K562 (cell line): ENCODE data around the gene ZGLP1. TPM values are rescaled to one million over a fixed set of nuclear protein-coding genes. Genes with fewer than 3 reads are reported as not detected.
A peak's percentile ranks its signal among the peaks of the same experiment; 100 is the strongest.

Source experiments
- ARID3A ChIP-seq: IDR thresholded peaks from 2 replicates; pipeline ENCODE4 v1.6.1; 2012; ENCODE audit warnings: low read depth, low read length, improper control_type of control experiment, borderline replicate concordance
- CBX5 ChIP-seq: IDR thresholded peaks from 2 replicates; pipeline ENCODE4 v1.6.1; 2014; ENCODE audit warnings: low read depth, borderline replicate concordance
- CEBPB ChIP-seq: fragments of 450-650 bp; IDR thresholded peaks from 2 replicates; pipeline ENCODE4 v1.6.1; 2016; ENCODE audit warnings: missing genetic modification characterization, missing compliant biosample characterization
- DNMT1 ChIP-seq: fragments of 450-650 bp; IDR thresholded peaks from 2 replicates; pipeline ENCODE4 v1.6.1; 2016; ENCODE audit warnings: antibody characterized with exemption, mild to moderate bottlenecking
- FOXP1 ChIP-seq: sonication (generic); formaldehyde crosslinking; IDR thresholded peaks from 2 replicates; pipeline ENCODE4 v1.8.0; 2022; ENCODE audit warnings: mild to moderate bottlenecking, missing genetic modification reagents
- HNRNPUL1 ChIP-seq: fragments of 200-400 bp; formaldehyde crosslinking; IDR thresholded peaks from 2 replicates; pipeline ENCODE4 v1.6.1; 2017; ENCODE audit warnings: low read length
- MED1 ChIP-seq: sonication (generic); formaldehyde crosslinking; IDR thresholded peaks from 2 replicates; pipeline ENCODE4 v1.8.1; 2023; ENCODE audit warnings: missing genetic modification reagents, borderline replicate concordance
- MEIS2 ChIP-seq: fragments of 450-650 bp; IDR thresholded peaks from 2 replicates; pipeline ENCODE4 v1.6.1; 2014; ENCODE audit warnings: mild to moderate bottlenecking; ENCODE audit not compliant: partially characterized antibody
- MTA1 ChIP-seq: fragments of 450-650 bp; IDR thresholded peaks from 2 replicates; pipeline ENCODE4 v1.6.1; 2017; ENCODE audit warnings: borderline replicate concordance
- SIN3A ChIP-seq, 2 experiments: fragments of 150-350 bp in 1 of 2; IDR thresholded peaks; 2 replicates each; pipeline ENCODE4 v1.6.1; 2011 to 2016; ENCODE audit warnings: borderline replicate concordance in 2 of 2, low read depth in 2 of 2, low read length in 2 of 2, mild to moderate bottlenecking in 2 of 2, moderate library complexity in 2 of 2; ENCODE audit not compliant: control insufficient read depth in 1 of 2
- SLC30A9 ChIP-seq: fragments of 250-450 bp; sonication (Bioruptor Pico); IDR thresholded peaks from 2 replicates; pipeline ENCODE4 v1.8.0; 2022; ENCODE audit warnings: mild to moderate bottlenecking, moderate library complexity
- SRF ChIP-seq, 2 experiments: fragments of 250-450, 450-650 bp in 1 of 2; sonication (Bioruptor Pico) in 1 of 2; sonication (generic) in 1 of 2; formaldehyde crosslinking; IDR thresholded peaks; 2 replicates each; pipeline versions ENCODE4 v1.5.0 to v1.5.1; 2020 to 2022; ENCODE audit warnings: mild to moderate bottlenecking in 1 of 2, missing genetic modification reagents in 1 of 2
- THAP12 ChIP-seq: fragments of 250-450 bp; sonication (Bioruptor Pico); IDR thresholded peaks from 2 replicates; pipeline ENCODE4 v1.9.0; 2021; ENCODE audit warnings: mild to moderate bottlenecking, inconsistent platforms
- USF2 ChIP-seq: sonication (generic); formaldehyde crosslinking; IDR thresholded peaks from 2 replicates; pipeline ENCODE4 v1.5.0; 2020; ENCODE audit warnings: missing genetic modification reagents
- XRCC3 ChIP-seq: fragments of 450-650 bp; IDR thresholded peaks from 2 replicates; pipeline ENCODE4 v1.6.1; 2017; ENCODE audit warnings: mild to moderate bottlenecking, moderate library complexity
- YY1 ChIP-seq, 3 experiments: IDR thresholded peaks; 2 replicates each; pipeline ENCODE4 v1.6.1; 2011; ENCODE audit warnings: low read length in 2 of 3, mild to moderate bottlenecking in 2 of 3, moderate library complexity in 2 of 3, borderline replicate concordance in 1 of 3, control low read depth in 1 of 3, low read depth in 1 of 3; ENCODE audit not compliant: insufficient read depth in 3 of 3, insufficient replicate concordance in 2 of 3, control insufficient read depth in 1 of 3, insufficient read length in 1 of 3; ENCODE audit errors: extremely low read depth in 1 of 3
- ZFX ChIP-seq: sonication (generic); formaldehyde crosslinking; IDR thresholded peaks from 2 replicates; pipeline ENCODE4 v1.8.0; 2022; ENCODE audit warnings: mild to moderate bottlenecking, missing genetic modification reagents, moderate library complexity
- ZNF146 ChIP-seq: IDR thresholded peaks from one replicate; pipeline ENCODE4 v1.6.1; 2018; ENCODE audit warnings: missing compliant biosample characterization; ENCODE audit not compliant: unreplicated experiment
- ZNF175 ChIP-seq: fragments of 200-800 bp; sonication (Bioruptor generic); IDR thresholded peaks from 2 replicates; pipeline ENCODE4 v1.6.1; 2016; ENCODE audit warnings: low read depth, mild to moderate bottlenecking, missing genetic modification characterization, missing compliant biosample characterization
- ZNF354B ChIP-seq: fragments of 250-450 bp; sonication (Bioruptor Pico); IDR thresholded peaks from 2 replicates; pipeline ENCODE4 v1.4.0; 2020
- ZNF75A ChIP-seq: fragments of 450-650 bp; formaldehyde crosslinking; IDR thresholded peaks from 2 replicates; pipeline ENCODE4 v1.4.0; 2020; ENCODE audit warnings: mild to moderate bottlenecking
- polyA plus RNA-seq, 8 experiments: library from polyadenylated mRNA; depleted of rRNA in 4 of 8; stranded (reverse) in 5 of 8; unstranded in 3 of 8; fragments of >200 nt; fragmentation: Nextera tagmentation in 2 of 8; fragmentation: Illumina TruSeq in 1 of 8; extraction: Ambion mirVana in 2 of 8; extraction: Trizol in 1 of 8; gene quantifications; 2 replicates each; pipeline versions ENCODE4 v1.2.1 to v1.2.3, GENCODE V29; 2011 to 2014; ENCODE audit warnings: inconsistent platforms in 1 of 8, missing spikeins in 1 of 8
- total RNA-seq, 7 experiments: library from RNA; depleted of rRNA in 6 of 7; stranded (reverse); fragments of >200 nt in 6 of 7; fragmentation: Illumina TruSeq in 2 of 7; extraction: Trizol in 2 of 7; gene quantifications; 2 replicates each; pipeline versions ENCODE4 v1.2.1 to v1.2.3, GENCODE V29; 2011 to 2021; ENCODE audit warnings: low replicate concordance in 1 of 7

ZGLP1 gene
- total and polyA plus RNA-seq, 9 of the 15 experiments (the other 6 are each of a cell fraction or from before 2014, with no cell fraction given): 0.24 to 4.5 (median 2.2) TPM

GRCh38 chr19:10286803-10287737 is 22.5 kb downstream of the ZGLP1 start, which contains the start of gene ICAM4 (continued):
- TF ChIP-seq ZFX (peak; percentile 41), ZNF354B (CRISPR knock-in tag) (no peak), SRF (CRISPR knock-in tag; IDR thresholded peaks at IDR 0.05) (peak in 1 of 2 experiments; percentile 51; a peak in 1 of 4 replicates), ZNF146 (no peak), MEIS2 (no peak), ZNF175 (CRISPR knock-in tag) (peak; percentile 70), CEBPB (tag) (no peak), ZNF75A (CRISPR knock-in tag) (0 out of 2 replicates have a peak, but pooled peaks have one; percentile 5), SLC30A9 (no peak), ARID3A (no peak), USF2 (peak; percentile 80), DNMT1 (no peak), YY1 (IDR thresholded peaks at IDR 0.05; ENCODE audit: borderline replicate concordance in 1 of 3, control insufficient read depth in 1 of 3, extremely low read depth in 1 of 3, insufficient read depth in 3 of 3, insufficient read length in 1 of 3, insufficient replicate concordance in 2 of 3, low read depth in 1 of 3, low read length in 2 of 3) (no peak), SIN3A (IDR thresholded peaks at IDR 0.05; ENCODE audit: borderline replicate concordance in 2 of 2, control insufficient read depth in 1 of 2, low read depth in 2 of 2, low read length in 2 of 2) (peak in 1 of 2 experiments; percentile 49; a peak in 2 of 4 replicates), FOXP1 (CRISPR knock-in tag) (peak; percentile 92), THAP12 (0 out of 2 replicates have a peak, but pooled peaks have one; percentile 12), MED1 (CRISPR knock-in tag) (no peak), CBX5 (no peak), XRCC3 (no peak), MTA1 (no peak), HNRNPUL1 (no peak)
